Measurements from ENCODE around the gene MYBPC3.

DNA sequence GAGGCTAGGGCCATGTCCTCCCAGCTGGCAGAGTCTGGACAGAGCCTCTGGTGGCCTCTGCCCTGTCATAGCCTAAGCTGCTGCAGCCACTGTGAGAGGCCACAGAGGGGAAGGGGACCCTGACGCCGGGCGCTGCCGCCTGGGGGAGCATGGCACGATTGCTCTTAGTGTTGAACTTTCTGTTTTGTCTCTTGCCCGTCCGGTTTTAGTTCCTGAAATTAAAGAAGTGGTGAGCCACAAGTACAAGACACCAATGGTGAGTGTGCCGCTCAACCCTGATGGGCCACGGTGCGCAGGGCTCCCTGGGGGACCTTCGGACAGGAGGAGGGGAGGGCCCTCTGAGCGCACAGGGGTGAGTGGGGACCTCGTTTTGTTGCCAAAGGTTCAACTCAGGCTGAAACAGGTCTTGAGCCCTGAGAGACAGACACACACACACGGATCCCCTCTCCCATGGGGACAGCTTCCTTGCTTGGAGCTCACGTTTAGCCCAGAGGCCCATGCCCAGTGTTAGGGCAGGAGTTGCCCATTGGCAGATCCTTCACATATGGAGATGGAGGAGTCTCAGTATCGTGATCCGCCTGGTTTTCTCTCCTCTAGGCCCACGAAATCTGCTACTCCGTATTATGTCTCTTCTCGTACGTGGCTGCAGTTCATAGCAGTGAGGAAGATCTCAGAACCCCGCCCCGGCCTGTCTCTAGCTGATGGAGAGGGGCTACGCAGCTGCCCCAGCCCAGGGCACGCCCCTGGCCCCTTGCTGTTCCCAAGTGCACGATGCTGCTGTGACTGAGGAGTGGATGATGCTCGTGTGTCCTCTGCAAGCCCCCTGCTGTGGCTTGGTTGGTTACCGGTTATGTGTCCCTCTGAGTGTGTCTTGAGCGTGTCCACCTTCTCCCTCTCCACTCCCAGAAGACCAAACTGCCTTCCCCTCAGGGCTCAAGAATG lies 23.8 kb downstream of the MYBPC3 start:
- no peak for TF ChIP-seq CTCF (IDR thresholded peaks at IDR 0.05)
- TF ChIP-seq EP300 (IDR thresholded peaks at IDR 0.05; ENCODE audit: low read depth), result no peak
- no peak for TF ChIP-seq POLR2A (IDR thresholded peaks at IDR 0.05)
- TF ChIP-seq POLR2AphosphoS5 (IDR thresholded peaks at IDR 0.05), result no peak
